Measurements from ENCODE around the gene RPTOR. TPM values are rescaled to one million over a fixed set of nuclear protein-coding genes. Genes with fewer than 3 reads are reported as not detected.

RPTOR gene
- total and polyA plus RNA-seq, 2 experiments from 2014 or later = 13.2 to 37.9 TPM

GRCh38 chr17:80893604-80894438, 349.2 kb downstream of the RPTOR start:
- Histone ChIP-seq H3K27me3 (no peaks in the 10 kb centered on the region), H3K27ac (no peak overlapping the region), H3K9me3 (ENCODE audit: low read depth) (no peaks in the 10 kb centered on the region), H3K4me1 (ENCODE audit: low read depth) (peaks cover 5% of the 10 kb centered on the region), H3K36me3 (peaks cover 10% of the 10 kb centered on the region), H3K4me3 (no peak overlapping the region)
- no peak for DNase-seq (ENCODE audit: low read depth in 1 of 2, low spot score in 1 of 2)
- TF ChIP-seq, protein P1, sequence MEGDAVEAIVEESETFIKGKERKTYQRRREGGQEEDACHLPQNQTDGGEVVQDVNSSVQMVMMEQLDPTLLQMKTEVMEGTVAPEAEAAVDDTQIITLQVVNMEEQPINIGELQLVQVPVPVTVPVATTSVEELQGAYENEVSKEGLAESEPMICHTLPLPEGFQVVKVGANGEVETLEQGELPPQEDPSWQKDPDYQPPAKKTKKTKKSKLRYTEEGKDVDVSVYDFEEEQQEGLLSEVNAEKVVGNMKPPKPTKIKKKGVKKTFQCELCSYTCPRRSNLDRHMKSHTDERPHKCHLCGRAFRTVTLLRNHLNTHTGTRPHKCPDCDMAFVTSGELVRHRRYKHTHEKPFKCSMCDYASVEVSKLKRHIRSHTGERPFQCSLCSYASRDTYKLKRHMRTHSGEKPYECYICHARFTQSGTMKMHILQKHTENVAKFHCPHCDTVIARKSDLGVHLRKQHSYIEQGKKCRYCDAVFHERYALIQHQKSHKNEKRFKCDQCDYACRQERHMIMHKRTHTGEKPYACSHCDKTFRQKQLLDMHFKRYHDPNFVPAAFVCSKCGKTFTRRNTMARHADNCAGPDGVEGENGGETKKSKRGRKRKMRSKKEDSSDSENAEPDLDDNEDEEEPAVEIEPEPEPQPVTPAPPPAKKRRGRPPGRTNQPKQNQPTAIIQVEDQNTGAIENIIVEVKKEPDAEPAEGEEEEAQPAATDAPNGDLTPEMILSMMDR (IDR thresholded peaks at IDR 0.05; ENCODE audit: low read depth, low read length) = no peak

DNA sequence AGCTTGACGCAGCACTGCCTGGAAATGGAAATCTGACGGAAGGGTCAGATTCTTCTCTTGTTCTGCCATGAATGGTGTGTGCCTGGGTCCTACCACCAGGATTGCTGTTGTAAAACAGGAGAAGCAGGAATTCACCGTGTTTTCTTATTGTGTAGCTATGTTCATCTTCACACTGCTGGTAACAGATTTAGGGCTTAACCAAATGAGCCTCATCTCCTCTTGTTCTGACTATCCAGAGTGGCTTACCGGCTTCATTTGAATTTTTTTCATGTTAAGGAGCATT, 349.7 kb downstream of the RPTOR start:
- peaks cover 10% of the 10 kb centered on the region for H3K36me3 ChIP-seq
- peaks cover 5% of the 10 kb centered on the region for H3K4me1 ChIP-seq (ENCODE audit: low read depth)
- H3K9me3 ChIP-seq (ENCODE audit: low read depth) = no peaks in the 10 kb centered on the region
- TF ChIP-seq, protein P1 (IDR thresholded peaks at IDR 0.05; ENCODE audit: low read depth, low read length) = no peak
- no peak for DNase-seq (ENCODE audit: low read depth in 1 of 2, low spot score in 1 of 2)
- no peaks in the 10 kb centered on the region for H3K27me3 ChIP-seq
- H3K4me3 ChIP-seq = no peak overlapping the region
- H3K27ac ChIP-seq = no peak overlapping the region

DNA sequence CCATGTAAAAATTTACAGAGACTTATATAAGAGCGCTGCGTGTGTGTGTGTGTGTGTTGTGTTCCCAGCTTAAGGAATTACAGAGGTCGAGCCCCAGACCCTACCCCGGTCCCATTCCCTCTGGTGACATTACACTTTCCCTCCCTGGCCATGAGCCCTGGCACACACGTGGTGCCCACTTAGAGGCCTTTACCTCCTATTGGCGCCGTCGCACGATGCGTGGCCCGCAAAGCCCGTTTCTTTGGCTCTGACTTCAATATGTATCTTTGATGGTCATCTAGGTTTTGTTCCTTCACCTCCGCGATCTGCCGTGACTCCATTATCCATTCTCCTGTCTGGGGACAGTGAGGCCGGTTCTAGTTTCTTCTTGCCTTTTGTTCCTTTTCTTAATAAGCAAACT, 350.1 kb downstream of the RPTOR start:
- Histone ChIP-seq H3K9me3 (ENCODE audit: low read depth) (no peaks in the 10 kb centered on the region), H3K36me3 (peaks cover 10% of the 10 kb centered on the region), H3K27me3 (no peaks in the 10 kb centered on the region), H3K27ac (no peak overlapping the region), H3K4me1 (ENCODE audit: low read depth) (peaks cover 5% of the 10 kb centered on the region), H3K4me3 (no peak overlapping the region)
- TF ChIP-seq, protein P1 (IDR thresholded peaks at IDR 0.05; ENCODE audit: low read depth, low read length) = no peak
- no peak for DNase-seq (ENCODE audit: low read depth in 1 of 2, low spot score in 1 of 2)

- no peak for DNase-seq (ENCODE audit: low read depth in 1 of 2, low spot score in 1 of 2)
- TF ChIP-seq, protein P1 (IDR thresholded peaks at IDR 0.05; ENCODE audit: low read depth, low read length) = no peak
- H3K27me3 ChIP-seq = no peaks in the 10 kb centered on the region
- no peak overlapping the region for H3K4me3 ChIP-seq
- H3K36me3 ChIP-seq = peaks cover 10% of the 10 kb centered on the region
- no peak overlapping the region for H3K27ac ChIP-seq
- no peaks in the 10 kb centered on the region for H3K9me3 ChIP-seq (ENCODE audit: low read depth)
- H3K4me1 ChIP-seq (ENCODE audit: low read depth) = peaks cover 5% of the 10 kb centered on the region
Measured at GRCh38 chr17:80895366-80895765, 350.7 kb downstream of the RPTOR start.

DNA sequence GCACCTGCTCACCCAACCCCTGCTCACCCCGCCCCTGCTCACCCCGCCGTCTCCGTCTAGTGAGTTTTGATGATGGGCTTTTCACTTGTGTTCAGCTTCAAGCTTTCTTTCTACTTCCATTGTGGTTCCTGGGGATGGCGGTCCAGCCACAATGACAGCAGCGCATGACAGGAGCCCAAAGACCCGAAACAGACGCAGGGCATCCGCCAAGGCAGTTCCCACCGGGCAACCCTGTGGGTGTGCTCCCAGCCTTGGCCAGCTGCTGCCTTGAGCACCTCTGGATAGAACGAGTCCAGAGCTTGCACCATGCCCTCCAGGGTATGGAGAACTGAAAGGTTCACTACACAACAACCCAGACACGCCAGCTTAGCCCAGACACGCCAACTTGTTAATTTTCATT, 354.1 kb downstream of the RPTOR start:
- TF ChIP-seq, protein P1 (IDR thresholded peaks at IDR 0.05; ENCODE audit: low read depth, low read length) = no peak

More for the DNA sequence above, 354.1 kb downstream of the RPTOR start:
- H3K9me3 ChIP-seq (ENCODE audit: low read depth) = no peaks in the 10 kb centered on the region
- no peaks in the 10 kb centered on the region for H3K4me1 ChIP-seq (ENCODE audit: low read depth)
- no peak overlapping the region for H3K4me3 ChIP-seq
- H3K27me3 ChIP-seq = no peaks in the 10 kb centered on the region
- peaks cover 7% of the 10 kb centered on the region for H3K36me3 ChIP-seq
- H3K27ac ChIP-seq = no peak overlapping the region
- no peak for DNase-seq (ENCODE audit: low read depth in 1 of 2, low spot score in 1 of 2)

All from cardiac muscle cell (in vitro differentiated cells and primary cell).